Calu3 (cell line): ENCODE results near the gene TIGD6. TPM values are rescaled to one million over a fixed set of nuclear protein-coding genes. Genes with fewer than 3 reads are reported as not detected.
A peak's percentile ranks its signal among the peaks of the same experiment; 100 is the strongest.

ENCODE experiments used
- BruUV-seq: library from RNA; stranded (reverse); fragments of 400-500 nt; replicated peaks from 2 replicates; lab custom pipeline; 2021; lab: Mats Ljungman, UMichigan
- CTCF ChIA-PET: fragments of 300-600 bp; sonication (Branson Sonifier 250); formaldehyde crosslinking; loops from one replicate; lab custom pipeline; 2022; ENCODE audit warnings: antibody characterized with exemption; lab: Charles Lee
- DNase-seq: peaks from one replicate; pipeline ENCODE4 v3.0.0; 2022
- H3K27ac Mint-ChIP-seq: one replicate; pipeline ENCODE4 v1.8.0; 2022; ENCODE audit warnings: mixed read lengths; ENCODE audit not compliant: unreplicated experiment
- H3K27me3 Mint-ChIP-seq: one replicate; pipeline ENCODE4 v1.8.0; 2022; ENCODE audit warnings: mixed read lengths; ENCODE audit not compliant: unreplicated experiment
- H3K36me3 Mint-ChIP-seq: one replicate; pipeline ENCODE4 v1.8.0; 2022; ENCODE audit warnings: mild to moderate bottlenecking, moderate library complexity, mixed read lengths; ENCODE audit not compliant: insufficient read depth, unreplicated experiment
- H3K4me1 Mint-ChIP-seq: one replicate; pipeline ENCODE4 v1.8.0; 2022; ENCODE audit warnings: mild to moderate bottlenecking, low read depth, mixed read lengths; ENCODE audit not compliant: unreplicated experiment
- H3K4me3 Mint-ChIP-seq: one replicate; pipeline ENCODE4 v1.8.0; 2022; ENCODE audit warnings: mild to moderate bottlenecking, low read depth, moderate library complexity, mixed read lengths; ENCODE audit not compliant: unreplicated experiment
- H3K9me3 Mint-ChIP-seq: one replicate; pipeline ENCODE4 v1.8.0; 2022; ENCODE audit warnings: low read depth, mixed read lengths; ENCODE audit not compliant: unreplicated experiment
- CTCF ChIP-seq: fragments of 200-600 bp; IDR thresholded peaks from one replicate; pipeline ENCODE4 v1.8.0; 2022; ENCODE audit warnings: antibody characterized with exemption; ENCODE audit not compliant: unreplicated experiment
- intact Hi-C: fragments of 100-400 bp; cut with micrococcal nuclease; formaldehyde crosslinking; loops from one replicate; pipeline ENCODE4 v1.10.0; 2022; ENCODE audit not compliant: unreplicated experiment
- total RNA-seq: library from RNA; stranded (reverse); gene quantifications from 2 replicates; pipeline ENCODE4 v1.2.3, GENCODE V29; 2022

TIGD6 gene
- total RNA-seq, 1 experiment from 2014 or later = 5.2 TPM

DNA sequence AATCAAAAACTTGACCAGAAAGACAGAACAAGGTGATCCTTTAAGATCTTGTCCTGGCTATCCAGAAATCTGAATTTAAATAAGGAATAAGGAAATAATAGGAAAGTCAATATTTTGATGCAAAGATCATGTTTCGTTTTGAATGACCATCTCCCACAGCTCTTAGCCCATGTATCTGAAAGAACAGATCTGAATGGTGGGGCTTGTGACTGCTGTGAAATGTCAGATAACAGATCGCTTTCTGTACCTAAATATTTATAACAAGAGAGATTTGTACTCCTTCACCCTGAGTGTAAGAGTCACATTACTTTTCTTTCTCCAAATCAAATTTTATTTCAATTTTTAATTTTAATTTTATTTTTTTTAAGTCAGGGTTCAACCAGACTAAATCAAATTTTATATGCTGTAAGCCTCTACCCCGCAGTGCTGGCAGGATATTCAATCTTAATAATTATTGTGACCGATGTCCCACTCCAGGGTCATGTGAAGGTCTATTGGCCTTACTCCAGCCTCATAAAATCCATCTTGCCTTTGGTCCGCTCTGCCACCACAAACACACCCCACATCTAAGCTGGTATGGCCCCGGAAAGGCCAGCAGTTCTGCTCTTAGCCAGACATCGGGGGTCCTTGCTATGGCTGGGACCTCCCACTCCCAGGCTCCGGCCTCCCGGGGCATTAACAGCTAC is 46.9 kb downstream of the TIGD6 start:
- TF ChIP-seq CTCF = no peak
- Mint-ChIP-seq H3K9me3 (no peaks in the 10 kb centered on the region), H3K27me3 (no peaks in the 10 kb centered on the region), H3K27ac (peak overlapping the region; percentile 50), H3K36me3 (no peaks in the 10 kb centered on the region), H3K4me1 (peaks cover 21% of the 10 kb centered on the region), H3K4me3 (no peak overlapping the region)
- DNase-seq = no peak
- CTCF ChIA-PET = no interaction called here
- intact Hi-C loops = no loop called here
- no TSS peak for BruUV-seq

GRCh38 chr5:149951138-149951749 is 49.2 kb downstream of the TIGD6 start:
- no peak for TF ChIP-seq CTCF
- intact Hi-C loops = no loop called here
- no peaks in the 10 kb centered on the region for H3K9me3 Mint-ChIP-seq
- CTCF ChIA-PET = no interaction called here
- no peaks in the 10 kb centered on the region for H3K27me3 Mint-ChIP-seq
- no TSS peak for BruUV-seq
- H3K4me1 Mint-ChIP-seq = peaks cover 7% of the 10 kb centered on the region
- no peaks in the 10 kb centered on the region for H3K36me3 Mint-ChIP-seq
- no peak for DNase-seq
- H3K27ac Mint-ChIP-seq = no peak overlapping the region
- no peak overlapping the region for H3K4me3 Mint-ChIP-seq

GRCh38 chr5:149948993-149949392 is 51.5 kb downstream of the TIGD6 start:
- Mint-ChIP-seq H3K27me3 (no peaks in the 10 kb centered on the region), H3K9me3 (no peaks in the 10 kb centered on the region), H3K4me3 (no peak overlapping the region), H3K27ac (no peak overlapping the region), H3K36me3 (no peaks in the 10 kb centered on the region), H3K4me1 (peaks cover 7% of the 10 kb centered on the region)
- intact Hi-C loops = no loop called here
- CTCF ChIA-PET = interaction anchor here (0.9 to 1.3 kb wide), 2 partner anchors 9 to 12 kb away, joined by 3 to 5 read pairs; partner anchors contain the start of gene SLC26A2
- DNase-seq = no peak
- BruUV-seq = no TSS peak
- no peak for TF ChIP-seq CTCF

DNA sequence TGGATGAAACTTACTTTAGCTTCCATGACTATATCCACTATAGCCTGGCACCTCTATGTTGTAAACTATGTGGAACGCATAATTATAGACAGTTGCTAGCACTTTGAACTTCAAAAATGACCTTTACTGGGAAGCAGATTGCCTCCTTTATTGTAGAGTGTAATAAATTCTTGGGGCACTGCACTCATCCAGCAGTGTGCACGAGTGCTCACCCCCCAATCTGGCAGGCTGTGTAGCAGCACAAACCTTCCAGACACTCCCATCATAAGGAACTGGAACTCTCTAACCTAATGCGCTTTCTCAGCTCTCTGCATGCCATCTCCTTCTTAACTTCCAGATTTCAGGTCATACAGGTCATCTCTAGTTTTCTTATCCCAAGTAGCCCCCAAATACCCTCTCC is 54.3 kb downstream of the TIGD6 start:
- H3K27me3 Mint-ChIP-seq = no peaks in the 10 kb centered on the region
- intact Hi-C loops = no loop called here
- BruUV-seq = no TSS peak
- CTCF ChIA-PET = interaction anchor here (1.1 to 1.2 kb wide), 2 partner anchors 12 to 14 kb away, joined by 3 read pairs; partner anchors contain the start of gene SLC26A2
- H3K4me1 Mint-ChIP-seq = peaks cover 33% of the 10 kb centered on the region
- peaks cover 4% of the 10 kb centered on the region for H3K36me3 Mint-ChIP-seq
- no peak for TF ChIP-seq CTCF
- H3K9me3 Mint-ChIP-seq = no peaks in the 10 kb centered on the region
- DNase-seq = no peak
- H3K4me3 Mint-ChIP-seq = no peak overlapping the region
- H3K27ac Mint-ChIP-seq = no peak overlapping the region
